H1 (cell line): ENCODE results near the gene ZNF681. TPM values are rescaled to one million over a fixed set of nuclear protein-coding genes. Genes with fewer than 3 reads are reported as not detected.
"Not testable (repeated sequence)": the region's sequence is repeated elsewhere in the genome, so short reads cannot be mapped to it uniquely, and the experiment has no call there.

Experiments
- CTCF ChIA-PET: fragments of 300-600 bp; sonication (Branson Sonifier 250); formaldehyde crosslinking; loops from one replicate; lab custom pipeline; 2021; ENCODE audit not compliant: partially characterized antibody; lab: Charles Lee
- POLR2A ChIA-PET: fragments of 300-600 bp; sonication (Branson Sonifier 250); formaldehyde crosslinking; loops from one replicate; lab custom pipeline; 2021; ENCODE audit warnings: inconsistent platforms; ENCODE audit not compliant: partially characterized antibody; lab: Charles Lee
- DNase-seq, 2 experiments: peaks; one replicate each; pipeline versions ENCODE4 v3.0.0 to v3.0.0-alpha.2; 2010 to 2022; ENCODE audit warnings: low spot score in 2 of 2, low read depth in 1 of 2, mixed read lengths in 1 of 2
- FAIRE-seq: peaks from 2 replicates; lab custom pipeline; 2011; peaks lifted over from hg19 to GRCh38; lab: Jason Lieb, UNC
- H2AFZ ChIP-seq: 2 replicates; pipeline ENCODE4 v1.8.1; 2012; ENCODE audit warnings: low read length, inconsistent platforms
- H2AK5ac ChIP-seq: 2 replicates; pipeline ENCODE4 v1.6.1; 2013; ENCODE audit warnings: low read depth, low read length
- H2BK120ac ChIP-seq: replicated peaks from 2 replicates; pipeline ENCODE3; 2013; ENCODE audit warnings: low read depth, low read length, inconsistent platforms
- H2BK12ac ChIP-seq: 2 replicates; pipeline ENCODE4 v1.6.1; 2013; ENCODE audit warnings: low read depth, low read length
- H2BK15ac ChIP-seq: 2 replicates; pipeline ENCODE4 v1.6.1; 2013; ENCODE audit warnings: low read length
- H2BK20ac ChIP-seq: 2 replicates; pipeline ENCODE4 v1.6.1; 2013; ENCODE audit warnings: low read length
- H2BK5ac ChIP-seq: 2 replicates; pipeline ENCODE4 v1.6.1; 2013; ENCODE audit warnings: low read depth, low read length
- H3K14ac ChIP-seq: 2 replicates; pipeline ENCODE4 v1.6.1; 2013; ENCODE audit warnings: inconsistent platforms; ENCODE audit not compliant: insufficient read length
- H3K18ac ChIP-seq: 2 replicates; pipeline ENCODE4 v1.6.1; 2013; ENCODE audit warnings: low read length; ENCODE audit errors: extremely low read depth
- H3K23ac ChIP-seq: 2 replicates; pipeline ENCODE4 v1.6.1; 2013; ENCODE audit warnings: inconsistent platforms; ENCODE audit not compliant: insufficient read length
- H3K23me2 ChIP-seq: 2 replicates; pipeline ENCODE4 v1.6.1; 2013; ENCODE audit warnings: low read depth, low read length
- H3K27ac ChIP-seq: 2 replicates; pipeline ENCODE4 v1.6.1; 2011; ENCODE audit warnings: low read depth, low read length, inconsistent platforms
- H3K27me3 ChIP-seq, 4 experiments: replicated peaks in 1 of 4; 1 replicate in 1 of 4; 2 replicates in 3 of 4; pipeline versions ENCODE4 v1.6.1 to v1.8.1; 2011 to 2013; ENCODE audit warnings: low read length in 3 of 4, mild to moderate bottlenecking in 3 of 4, inconsistent platforms in 2 of 4, mixed read lengths in 2 of 4, moderate library complexity in 1 of 4; ENCODE audit not compliant: control insufficient read depth in 3 of 4, insufficient read depth in 3 of 4; ENCODE audit errors: extremely low read depth in 1 of 4
- H3K36me3 ChIP-seq, 4 experiments: 2 replicates each; pipeline versions ENCODE4 v1.6.1 to v1.8.1; 2011 to 2013; ENCODE audit warnings: mild to moderate bottlenecking in 4 of 4, low read length in 3 of 4, moderate library complexity in 2 of 4, control low read depth in 1 of 4, inconsistent platforms in 1 of 4; ENCODE audit not compliant: insufficient read depth in 4 of 4, control insufficient read depth in 2 of 4
- H3K4ac ChIP-seq: replicated peaks from 2 replicates; pipeline ENCODE3; 2013; ENCODE audit warnings: low read length, low read depth, mixed read lengths, inconsistent platforms; ENCODE audit not compliant: insufficient read length
- H3K4me1 ChIP-seq, 4 experiments: replicated peaks in 1 of 4; 1 replicate in 1 of 4; 2 replicates in 3 of 4; pipeline versions ENCODE4 v1.6.1 to v1.8.1; 2011 to 2013; ENCODE audit warnings: low read length in 3 of 4, inconsistent platforms in 2 of 4, mixed read lengths in 1 of 4; ENCODE audit not compliant: insufficient read depth in 4 of 4, control insufficient read depth in 3 of 4
- H3K4me2 ChIP-seq, 2 experiments: 2 replicates each; pipeline versions ENCODE4 v1.6.1 to v1.8.1; 2011 to 2013; ENCODE audit warnings: low read depth in 2 of 2, low read length in 2 of 2, control low read depth in 1 of 2, inconsistent platforms in 1 of 2, mild to moderate bottlenecking in 1 of 2; ENCODE audit not compliant: insufficient read depth in 1 of 2
- H3K4me3 ChIP-seq, 4 experiments: fragments of 200-600, 300-600 bp in 1 of 4; sonication (generic), shearing (Covaris generic), sonication (Bioruptor Twin) in 1 of 4; 2 replicates each; pipeline versions ENCODE4 v1.5.1 to v1.8.1; 2011 to 2016; ENCODE audit warnings: low read length in 4 of 4, low read depth in 3 of 4, control low read depth in 2 of 4, inconsistent platforms in 2 of 4, mild to moderate bottlenecking in 2 of 4, mixed read lengths in 1 of 4, moderate library complexity in 1 of 4; ENCODE audit not compliant: insufficient read depth in 2 of 4; ENCODE audit errors: extremely low read depth in 1 of 4
- H3K56ac ChIP-seq: replicated peaks from 2 replicates; pipeline ENCODE3; 2013; ENCODE audit warnings: low read depth, mild to moderate bottlenecking, mixed read lengths, low read length, inconsistent platforms; ENCODE audit not compliant: insufficient read length
- H3K79me1 ChIP-seq: 2 replicates; pipeline ENCODE4 v1.6.1; 2013; ENCODE audit warnings: low read depth, low read length, control low read depth
- H3K79me2 ChIP-seq, 2 experiments: 2 replicates each; pipeline versions ENCODE4 v1.6.1 to v1.8.1; 2012 to 2013; ENCODE audit warnings: low read length in 2 of 2, mild to moderate bottlenecking in 2 of 2, inconsistent platforms in 1 of 2; ENCODE audit not compliant: insufficient read depth in 2 of 2, control insufficient read depth in 1 of 2
- H3K9ac ChIP-seq, 4 experiments: replicated peaks in 1 of 4; 1 replicate in 1 of 4; 2 replicates in 3 of 4; pipeline versions ENCODE4 v1.6.1 to v1.8.1; 2011 to 2013; ENCODE audit warnings: low read depth in 3 of 4, low read length in 3 of 4, control low read depth in 2 of 4, mild to moderate bottlenecking in 2 of 4, moderate library complexity in 2 of 4, inconsistent platforms in 1 of 4; ENCODE audit errors: extremely low read depth in 1 of 4
- H3K9me3 ChIP-seq, 2 experiments: 2 replicates each; pipeline versions ENCODE4 v1.6.1 to v1.8.1; 2012 to 2013; ENCODE audit warnings: mild to moderate bottlenecking in 2 of 2, moderate library complexity in 2 of 2, control low read depth in 1 of 2, inconsistent platforms in 1 of 2, low read depth in 1 of 2, low read length in 1 of 2, mixed read lengths in 1 of 2; ENCODE audit not compliant: insufficient read depth in 2 of 2
- H4K20me1 ChIP-seq, 2 experiments: replicated peaks in 1 of 2; 2 replicates each; pipeline versions ENCODE3 to v1.8.1; 2011 to 2013; ENCODE audit warnings: inconsistent platforms in 2 of 2, low read length in 2 of 2, mild to moderate bottlenecking in 1 of 2; ENCODE audit not compliant: insufficient read depth in 2 of 2, control insufficient read depth in 1 of 2
- H4K5ac ChIP-seq: 2 replicates; pipeline ENCODE4 v1.6.1; 2013; ENCODE audit warnings: low read length, low read depth, mixed read lengths, inconsistent platforms; ENCODE audit not compliant: insufficient read length
- H4K8ac ChIP-seq: 2 replicates; pipeline ENCODE4 v1.8.0; 2013; ENCODE audit warnings: mild to moderate bottlenecking, moderate library complexity, low read length, inconsistent platforms; ENCODE audit not compliant: insufficient read depth; ENCODE audit errors: extremely low read depth
- H4K91ac ChIP-seq: replicated peaks from 2 replicates; pipeline ENCODE3; 2013; ENCODE audit warnings: low read length, mixed read lengths, inconsistent platforms; ENCODE audit not compliant: insufficient read length
- WGBS, 2 experiments: shearing (Covaris generic) in 1 of 2; methylation state at CpG; one replicate each; pipeline versions ENCODE4 v1.1.6 to v1.1.7; 2013 to 2015; ENCODE audit warnings: low lambda C conversion rate in 2 of 2, mixed read lengths in 2 of 2, inconsistent platforms in 1 of 2, low coverage in 1 of 2, missing lambda C conversion rate in 1 of 2; ENCODE audit not compliant: insufficient replicate concordance in 2 of 2, insufficient coverage in 1 of 2, insufficient read length in 1 of 2; ENCODE audit errors: extremely low coverage in 1 of 2, missing lambda C conversion rate in 1 of 2; 5-methylcytosine and 5-hydroxymethylcytosine counted together
- polyA plus RNA-seq, 7 experiments: library from polyadenylated mRNA; depleted of rRNA in 3 of 7; stranded (reverse) in 5 of 7; unstranded in 2 of 7; fragments of >200 nt in 5 of 7; fragments of 200-250 nt in 2 of 7; gene quantifications; 1 replicate in 5 of 7; 2 replicates in 1 of 7; 4 replicates in 1 of 7; pipeline versions ENCODE4 v1.2.1 to v1.2.3, GENCODE V29; 2011 to 2013; ENCODE audit warnings: missing spikeins in 2 of 7, mixed read lengths in 2 of 7
- total RNA-seq: library from RNA; stranded (reverse); fragmentation: NEBNext Ultra II Directional; extraction: Animal tissue kit (Norgen Biotek cat#: 25700); gene quantifications from 2 replicates; pipeline ENCODE4 v1.2.1, GENCODE V29; 2021

ZNF681 gene
- total and polyA plus RNA-seq, 2 of the 8 experiments (the other 6 are each of a cell fraction or from before 2014, with no cell fraction given) = 1.1 to 6.8 TPM

- H3K4me2 ChIP-seq, H3K27ac ChIP-seq, H3K23ac ChIP-seq, H3K18ac ChIP-seq, H2BK15ac ChIP-seq, H3K14ac ChIP-seq, H3K4ac ChIP-seq, FAIRE-seq, CTCF ChIA-PET, H3K36me3 ChIP-seq, H3K9me3 ChIP-seq, H3K79me2 ChIP-seq, H4K8ac ChIP-seq, H4K5ac ChIP-seq, H2BK12ac ChIP-seq, H2AFZ ChIP-seq, H3K9ac ChIP-seq, H3K23me2 ChIP-seq, DNase-seq, H3K27me3 ChIP-seq, H4K20me1 ChIP-seq, H2AK5ac ChIP-seq, POLR2A ChIA-PET, H2BK5ac ChIP-seq, H3K4me3 ChIP-seq, H2BK120ac ChIP-seq, H4K91ac ChIP-seq, H3K79me1 ChIP-seq, H3K56ac ChIP-seq, H2BK20ac ChIP-seq, H3K4me1 ChIP-seq: not testable (repeated sequence)
- WGBS, 2 experiments = 75% methylated on average over 9 of the region's 9 CpGs; no CpG with 5 or more reads in 1 of the 2 experiments
Measured at GRCh38 chr19:23692937-23693336, 65.8 kb downstream of the ZNF681 start.

Other genes with a start within 250 kb of the ZNF681 start
- 26.1 and 27.8 TPM in 2 replicates for gene ZNF675, start 71.7 kb downstream of the ZNF681 start, total RNA-seq
- 5.2 and 6.9 TPM in 2 replicates for gene ZNF675, start 71.7 kb downstream of the ZNF681 start, polyA plus RNA-seq (2011; rRNA removed)
- gene ZNF726, start 156.0 kb upstream of the ZNF681 start, total RNA-seq = not detected in 2 replicates
- gene ZNF726, start 156.0 kb upstream of the ZNF681 start, polyA plus RNA-seq (2011; rRNA removed) = not detected in 2 replicates